ENCODE data around the gene KLK3. TPM values are rescaled to one million over a fixed set of nuclear protein-coding genes. Genes with fewer than 3 reads are reported as not detected.

The KLK3 gene
- not detected in 2 replicates for total RNA-seq (2014; rRNA removed; shearing (Covaris generic))
- 0.14 and 0.19 TPM in 2 replicates for polyA plus RNA-seq (2016; fragmentation: Nextera tagmentation; extraction: Ambion mirVana)
- long read RNA-seq = 0 reads

DNA sequence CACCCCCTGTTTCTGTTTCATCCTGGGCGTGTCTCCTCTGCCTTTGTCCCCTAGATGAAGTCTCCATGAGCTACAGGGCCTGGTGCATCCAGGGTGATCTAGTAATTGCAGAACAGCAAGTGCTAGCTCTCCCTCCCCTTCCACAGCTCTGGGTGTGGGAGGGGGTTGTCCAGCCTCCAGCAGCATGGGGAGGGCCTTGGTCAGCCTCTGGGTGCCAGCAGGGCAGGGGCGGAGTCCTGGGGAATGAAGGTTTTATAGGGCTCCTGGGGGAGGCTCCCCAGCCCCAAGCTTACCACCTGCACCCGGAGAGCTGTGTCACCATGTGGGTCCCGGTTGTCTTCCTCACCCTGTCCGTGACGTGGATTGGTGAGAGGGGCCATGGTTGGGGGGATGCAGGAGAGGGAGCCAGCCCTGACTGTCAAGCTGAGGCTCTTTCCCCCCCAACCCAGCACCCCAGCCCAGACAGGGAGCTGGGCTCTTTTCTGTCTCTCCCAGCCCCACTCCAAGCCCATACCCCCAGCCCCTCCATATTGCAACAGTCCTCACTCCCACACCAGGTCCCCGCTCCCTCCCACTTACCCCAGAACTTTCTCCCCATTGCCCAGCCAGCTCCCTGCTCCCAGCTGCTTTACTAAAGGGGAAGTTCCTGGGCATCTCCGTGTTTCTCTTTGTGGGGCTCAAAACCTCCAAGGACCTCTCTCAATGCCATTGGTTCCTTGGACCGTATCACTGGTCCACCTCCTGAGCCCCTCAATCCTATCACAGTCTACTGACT is at the start of gene KLK3:
Gene KLK3 (plus strand): TSS at position 280 of the 775 bp plus-strand sequence. CDS start 41 bp downstream, at position 321.
- H3F3A ChIP-seq (replicated peaks; ENCODE audit: low read depth) = no peaks in the 10 kb centered on the region
- Mint-ChIP-seq H3K36me3 (ENCODE audit: low read depth) (peaks cover 44% of the 10 kb centered on the region), H3K27ac (no peak within 1 kb of the TSS), H3K4me3 (no peak within 1 kb of the TSS), H3K4me1 (no peaks in the 10 kb centered on the region; the same call in 2 of the 3 replicates), H3K9me3 (peaks cover 91% of the 10 kb centered on the region), H3K27me3 (ENCODE audit: insufficient read depth, low read depth, poor library complexity) (peaks cover 14% of the 10 kb centered on the region)
- 0 out of 2 replicates have a peak, but pooled peaks cover 5% of the 10 kb centered on the region for H3K9me2 ChIP-seq (ENCODE audit: insufficient read depth)
- H2AFZ ChIP-seq = no peak within 1 kb of the TSS
- ATAC-seq (no peak), DNase-seq (ENCODE audit: low spot score) (no peak)
- TF ChIP-seq POLR2AphosphoS5 (IDR thresholded peaks at IDR 0.05; ENCODE audit: low read depth) = no peak
- no peak for TF ChIP-seq ZNF331 (CRISPR knock-in tag; IDR thresholded peaks at IDR 0.05; ENCODE audit: low read depth)
- no peak for TF ChIP-seq CTCF (conservative IDR thresholded peaks at IDR 0.05; ENCODE audit: low read depth in 2 of 2)
- no peak for TF ChIP-seq CREB1 (CRISPR knock-in tag; IDR thresholded peaks at IDR 0.05; ENCODE audit: low read depth)
- TF ChIP-seq EZH2phosphoT487 (IDR thresholded peaks at IDR 0.05; ENCODE audit: unreplicated experiment) = no peak
- TF ChIP-seq NANOG (IDR thresholded peaks at IDR 0.05; ENCODE audit: borderline replicate concordance) = no peak
- TF ChIP-seq JUNB (IDR thresholded peaks at IDR 0.05; ENCODE audit: unreplicated experiment) = no peak
- TF ChIP-seq, protein P1, sequence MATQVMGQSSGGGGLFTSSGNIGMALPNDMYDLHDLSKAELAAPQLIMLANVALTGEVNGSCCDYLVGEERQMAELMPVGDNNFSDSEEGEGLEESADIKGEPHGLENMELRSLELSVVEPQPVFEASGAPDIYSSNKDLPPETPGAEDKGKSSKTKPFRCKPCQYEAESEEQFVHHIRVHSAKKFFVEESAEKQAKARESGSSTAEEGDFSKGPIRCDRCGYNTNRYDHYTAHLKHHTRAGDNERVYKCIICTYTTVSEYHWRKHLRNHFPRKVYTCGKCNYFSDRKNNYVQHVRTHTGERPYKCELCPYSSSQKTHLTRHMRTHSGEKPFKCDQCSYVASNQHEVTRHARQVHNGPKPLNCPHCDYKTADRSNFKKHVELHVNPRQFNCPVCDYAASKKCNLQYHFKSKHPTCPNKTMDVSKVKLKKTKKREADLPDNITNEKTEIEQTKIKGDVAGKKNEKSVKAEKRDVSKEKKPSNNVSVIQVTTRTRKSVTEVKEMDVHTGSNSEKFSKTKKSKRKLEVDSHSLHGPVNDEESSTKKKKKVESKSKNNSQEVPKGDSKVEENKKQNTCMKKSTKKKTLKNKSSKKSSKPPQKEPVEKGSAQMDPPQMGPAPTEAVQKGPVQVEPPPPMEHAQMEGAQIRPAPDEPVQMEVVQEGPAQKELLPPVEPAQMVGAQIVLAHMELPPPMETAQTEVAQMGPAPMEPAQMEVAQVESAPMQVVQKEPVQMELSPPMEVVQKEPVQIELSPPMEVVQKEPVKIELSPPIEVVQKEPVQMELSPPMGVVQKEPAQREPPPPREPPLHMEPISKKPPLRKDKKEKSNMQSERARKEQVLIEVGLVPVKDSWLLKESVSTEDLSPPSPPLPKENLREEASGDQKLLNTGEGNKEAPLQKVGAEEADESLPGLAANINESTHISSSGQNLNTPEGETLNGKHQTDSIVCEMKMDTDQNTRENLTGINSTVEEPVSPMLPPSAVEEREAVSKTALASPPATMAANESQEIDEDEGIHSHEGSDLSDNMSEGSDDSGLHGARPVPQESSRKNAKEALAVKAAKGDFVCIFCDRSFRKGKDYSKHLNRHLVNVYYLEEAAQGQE (IDR thresholded peaks at IDR 0.05; ENCODE audit: unreplicated experiment) = no peak
- TF ChIP-seq ZNF114 (CRISPR knock-in tag; IDR thresholded peaks at IDR 0.05) = no peak
- TF ChIP-seq ZNF462 (CRISPR knock-in tag; IDR thresholded peaks at IDR 0.05) = no peak
- no peak for TF ChIP-seq EZH2 (IDR thresholded peaks at IDR 0.05; ENCODE audit: low read depth, unreplicated experiment)
- no peaks in the 10 kb centered on the region for H3K79me2 ChIP-seq (replicated peaks; ENCODE audit: insufficient read depth)
- no peaks in the 10 kb centered on the region for H3K27me3 ChIP-seq (ENCODE audit: insufficient read depth)
- H3K4me2 ChIP-seq = no peak within 1 kb of the TSS
- no peaks in the 10 kb centered on the region for H3K36me3 ChIP-seq (ENCODE audit: insufficient read depth)
- no peak within 1 kb of the TSS for H3K27ac ChIP-seq (ENCODE audit: low read depth)
- H3K4me1 ChIP-seq (ENCODE audit: insufficient read depth) = peaks cover 12% of the 10 kb centered on the region
- H3K4me3 ChIP-seq = no peak within 1 kb of the TSS
- H4K20me1 ChIP-seq (replicated peaks; ENCODE audit: insufficient read depth) = no peaks in the 10 kb centered on the region

Measured in GM23338 (cell line).